ENCODE measurements around the gene TEX264. TPM values are rescaled to one million over a fixed set of nuclear protein-coding genes. Genes with fewer than 3 reads are reported as not detected.

The TEX264 gene
- polyA plus RNA-seq, 3 donors: 57.0 to 68.8 (median 66.4) TPM

GRCh38 chr3:51684971-51685751, 14.1 kb downstream of the TEX264 start:
- DNase-seq (ENCODE audit: extremely low read depth in 1 of 11, low read depth in 9 of 11, low spot score in 4 of 11): no peak

- no peak for DNase-seq (ENCODE audit: extremely low read depth in 1 of 11, low read depth in 9 of 11, low spot score in 4 of 11)
Observed at GRCh38 chr3:51686056-51686455, 15.0 kb downstream of the TEX264 start.

- DNase-seq (ENCODE audit: extremely low read depth in 1 of 11, low read depth in 9 of 11, low spot score in 4 of 11): no peak
Observed at GRCh38 chr3:51686512-51687215, 15.6 kb downstream of the TEX264 start.

DNA sequence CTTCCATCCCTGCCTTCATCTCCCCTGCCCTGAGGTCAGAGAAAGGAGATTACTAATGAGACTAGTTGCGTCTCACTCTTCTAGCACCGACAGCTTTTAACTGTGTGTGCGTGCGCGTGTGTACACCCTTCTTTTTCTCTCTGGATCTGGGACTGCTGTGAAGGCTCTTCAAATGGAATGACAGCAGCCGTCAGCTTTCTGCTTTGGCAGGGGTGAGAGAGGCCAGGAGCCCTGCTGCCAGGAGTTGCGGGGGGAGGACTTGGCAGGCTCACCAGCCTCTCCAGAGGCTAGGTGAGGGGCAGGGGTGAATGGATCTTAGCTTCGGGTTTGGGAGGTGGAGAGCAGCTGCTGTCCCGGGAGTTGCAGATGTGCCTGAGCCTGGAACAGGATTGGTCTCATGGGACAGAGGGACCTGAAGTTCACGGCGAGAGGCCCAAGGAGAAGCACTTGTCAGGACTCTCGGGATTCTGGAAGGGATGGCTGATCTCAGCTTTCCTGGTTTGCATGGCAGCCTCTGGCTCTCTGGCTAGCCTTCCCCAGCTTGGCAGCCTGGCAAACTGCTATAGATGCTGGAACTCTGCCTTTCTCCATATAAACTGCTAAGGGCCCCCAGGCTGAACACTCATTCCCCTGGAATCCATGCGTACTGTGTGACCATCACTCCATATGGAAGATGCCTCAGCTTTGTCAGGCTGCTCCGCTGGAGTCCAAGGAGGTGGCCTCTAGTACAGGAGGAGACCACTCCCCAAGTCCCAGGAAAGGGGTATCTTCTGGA, 16.6 kb downstream of the TEX264 start:
- no peak for DNase-seq (ENCODE audit: extremely low read depth in 1 of 11, low read depth in 9 of 11, low spot score in 4 of 11)

- DNase-seq (ENCODE audit: extremely low read depth in 1 of 11, low read depth in 9 of 11, low spot score in 4 of 11): no peak
Observed at GRCh38 chr3:51688206-51688600, 17.2 kb downstream of the TEX264 start.

DNA sequence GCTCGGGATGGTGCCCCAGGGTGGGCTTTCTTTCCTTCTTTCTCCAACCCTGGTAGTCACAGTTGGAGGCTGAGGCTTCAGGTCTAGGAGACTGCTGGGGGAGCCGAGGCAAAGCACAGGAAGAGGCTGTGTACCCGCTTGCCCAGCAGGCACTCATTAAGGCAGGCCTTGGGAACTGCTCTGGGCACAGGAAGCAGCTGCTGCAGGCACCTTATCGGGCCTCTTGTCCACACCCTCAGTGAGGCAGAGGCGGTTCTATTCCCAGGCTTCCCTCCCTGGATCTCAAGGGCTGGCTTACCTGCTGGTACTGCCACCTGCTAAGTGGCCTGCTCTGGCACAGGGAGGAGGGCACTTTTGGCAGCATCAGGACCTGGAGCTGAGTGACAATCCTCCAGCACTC, 20.0 kb downstream of the TEX264 start:
- DNase-seq (ENCODE audit: extremely low read depth in 1 of 11, low read depth in 9 of 11, low spot score in 4 of 11): no peak

DNA sequence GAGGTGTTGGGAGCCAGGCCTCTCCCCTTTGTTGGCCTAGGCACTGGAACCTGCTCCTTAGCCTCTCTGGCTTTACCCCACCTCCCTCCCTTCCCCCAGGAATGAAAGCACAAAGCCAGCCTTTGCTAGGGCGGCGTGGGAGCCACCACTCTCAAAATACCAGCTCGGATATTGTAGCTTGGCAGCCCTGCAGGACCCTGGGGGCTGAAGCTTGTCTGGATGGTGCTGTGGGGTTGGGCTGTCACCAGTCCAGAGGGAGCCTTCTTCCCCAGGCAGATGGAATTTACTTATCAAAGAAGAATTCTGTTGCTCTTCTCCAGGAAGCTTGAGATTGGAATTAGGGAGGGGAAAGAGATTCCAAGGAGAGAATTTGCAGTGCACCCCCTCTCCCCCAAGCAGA, 20.9 kb downstream of the TEX264 start:
- no peak for DNase-seq (ENCODE audit: extremely low read depth in 1 of 11, low read depth in 9 of 11, low spot score in 4 of 11)

- DNase-seq (ENCODE audit: extremely low read depth in 1 of 11, low read depth in 9 of 11, low spot score in 4 of 11): no peak
Observed at GRCh38 chr3:51692980-51693395, 21.9 kb downstream of the TEX264 start.

GRCh38 chr3:51696954-51697353, 25.9 kb downstream of the TEX264 start:
- DNase-seq (ENCODE audit: extremely low read depth in 1 of 11, low read depth in 9 of 11, low spot score in 4 of 11): no peak

DNA sequence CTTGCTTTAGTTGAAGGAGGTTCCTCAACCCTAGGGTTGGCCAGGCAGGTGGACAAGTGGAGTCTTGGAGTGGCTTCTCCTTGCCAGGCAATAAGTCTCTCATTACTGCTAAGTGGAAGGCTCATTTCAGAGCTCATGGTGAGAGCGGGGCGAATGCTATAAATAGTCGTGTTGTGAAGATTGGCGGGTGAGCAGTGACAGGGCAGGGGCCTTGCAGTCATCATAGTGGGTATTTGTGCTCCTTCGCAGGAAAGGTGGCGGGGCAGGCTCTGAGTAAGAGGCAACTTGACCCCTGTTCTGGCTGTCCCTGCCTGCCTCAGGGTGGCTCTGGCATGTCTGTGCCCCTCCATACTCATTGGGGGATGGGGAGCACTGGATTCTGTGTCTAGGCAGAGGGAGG, 27.2 kb downstream of the TEX264 start:
- no peak for DNase-seq (ENCODE audit: extremely low read depth in 1 of 11, low read depth in 9 of 11, low spot score in 4 of 11)

GRCh38 chr3:51700403-51700802, 29.4 kb downstream of the TEX264 start:
- no peak for DNase-seq (ENCODE audit: extremely low read depth in 1 of 11, low read depth in 9 of 11, low spot score in 4 of 11)

- no peak for DNase-seq (ENCODE audit: extremely low read depth in 1 of 11, low read depth in 9 of 11, low spot score in 4 of 11)
Observed at GRCh38 chr3:51702156-51702555, 31.1 kb downstream of the TEX264 start.

DNA sequence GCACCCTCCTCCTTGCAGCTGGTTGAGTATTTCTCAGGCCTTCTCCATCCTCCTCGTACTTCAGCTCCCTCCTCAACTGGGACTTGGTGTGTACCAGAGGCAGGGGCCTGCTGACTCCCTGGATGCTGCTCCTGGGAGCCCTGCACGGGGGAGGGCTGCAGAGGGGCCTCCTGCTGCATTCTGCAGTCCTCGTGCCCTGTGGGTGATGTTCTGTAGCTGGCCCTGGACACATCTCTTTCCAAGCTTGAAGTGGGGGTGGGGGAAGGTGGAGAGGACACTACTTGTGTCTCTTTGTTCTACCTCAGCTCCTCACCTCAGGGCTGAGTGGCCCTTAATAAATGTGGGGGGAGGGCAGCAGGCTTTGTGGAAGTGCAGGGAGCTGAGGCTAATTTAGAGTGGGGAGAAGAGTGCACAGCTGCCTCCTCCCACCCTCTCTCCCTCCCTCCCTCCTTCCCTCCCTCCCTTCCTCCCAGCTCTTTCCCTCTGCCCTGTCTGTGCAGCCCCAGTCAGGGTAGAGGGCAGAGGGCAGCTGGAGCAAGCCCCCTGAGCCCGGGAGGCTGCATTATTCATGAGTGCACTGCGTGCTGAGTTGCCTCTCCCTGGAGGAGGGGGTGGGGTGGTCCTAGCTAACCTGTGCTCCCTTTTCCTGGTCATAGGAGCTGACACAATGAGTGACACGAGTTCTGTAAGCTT, 32.2 kb downstream of the TEX264 start:
- no peak for DNase-seq (ENCODE audit: extremely low read depth in 1 of 11, low read depth in 9 of 11, low spot score in 4 of 11)

GRCh38 chr3:51703761-51704510, 32.9 kb downstream of the TEX264 start:
- no peak for DNase-seq (ENCODE audit: extremely low read depth in 1 of 11, low read depth in 9 of 11, low spot score in 4 of 11)

- DNase-seq (ENCODE audit: extremely low read depth in 1 of 11, low read depth in 9 of 11, low spot score in 4 of 11): no peak
Observed at GRCh38 chr3:51704511-51704950, 33.5 kb downstream of the TEX264 start.

DNA sequence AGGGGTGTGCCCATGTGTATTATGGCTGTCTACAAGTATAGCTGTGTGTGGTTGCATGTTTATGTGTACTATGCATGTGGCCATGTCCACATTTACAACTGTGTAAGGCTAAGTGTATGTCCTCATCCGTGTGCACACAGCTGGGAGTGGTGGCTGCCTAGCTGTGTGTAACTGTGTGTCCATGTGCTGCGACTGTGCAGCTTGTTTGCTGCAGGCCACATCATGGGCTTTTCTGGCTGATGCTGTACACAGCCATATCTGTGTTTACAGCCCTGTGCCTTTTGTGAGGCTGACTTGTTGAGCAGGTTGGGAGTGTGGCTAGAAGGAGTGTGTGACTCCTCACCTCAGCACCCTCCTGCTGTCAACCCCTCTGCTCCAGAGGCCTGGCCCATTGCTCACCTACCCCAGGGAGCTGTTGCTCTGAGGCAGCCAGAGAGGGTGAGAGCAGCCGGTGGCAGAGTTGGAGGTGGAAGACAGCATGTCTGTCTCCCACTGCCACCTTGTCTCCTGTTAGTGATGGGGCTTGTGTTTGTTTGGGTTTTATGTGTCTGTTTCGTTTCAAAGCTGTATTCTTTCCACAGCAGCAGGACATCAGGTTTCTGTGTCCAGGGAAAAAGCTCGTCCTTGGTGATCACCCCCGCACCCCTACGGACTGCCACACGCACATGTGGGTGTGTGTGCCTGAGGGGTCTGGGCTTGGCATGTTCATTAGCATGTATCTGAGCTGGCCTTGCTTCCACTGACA, 34.4 kb downstream of the TEX264 start:
- no peak for DNase-seq (ENCODE audit: extremely low read depth in 1 of 11, low read depth in 9 of 11, low spot score in 4 of 11)

GRCh38 chr3:51706021-51706485, 35.0 kb downstream of the TEX264 start:
- no peak for DNase-seq (ENCODE audit: extremely low read depth in 1 of 11, low read depth in 9 of 11, low spot score in 4 of 11)
